ENCODE results near the gene ERBB2. TPM values are rescaled to one million over a fixed set of nuclear protein-coding genes. Genes with fewer than 3 reads are reported as not detected.
A peak's percentile ranks its signal among the peaks of the same experiment; 100 is the strongest.

Gene ERBB2
- total and polyA plus RNA-seq, 12 donors, result 40.3 to 89.1 (median 66.1) TPM

GRCh38 chr17:39753514-39754160, 53.8 kb downstream of the ERBB2 start:
- WGBS, 2 donors, result 6 to 8% methylated on average over 54 to 55 of the region's 55 CpGs
- H3K36me3 ChIP-seq, result no peaks in the 10 kb centered on the region
- TF ChIP-seq CTCF (IDR thresholded peaks at IDR 0.05), result no peak
- H3K4me1 ChIP-seq, result peaks cover 4 to 49% (median 32%) of the 10 kb centered on the region in 9 donors
- peak; percentile 42 to 75 for DNase-seq
- peak overlapping the region; percentile 44 to 95 (median 66) for H3K4me3 ChIP-seq
- H3K9me3 ChIP-seq, result no peaks in the 10 kb centered on the region
- ATAC-seq, result peak; percentile 26 to 64 (median 43)
- H3K27me3 ChIP-seq, result no peaks in the 10 kb centered on the region
- H3K27ac ChIP-seq, result peak overlapping the region; percentile 70 to 99 (median 94)
- intact Hi-C loops (cut with DNase I), result loop anchor here in 9 of 10 donors (1.0 to 10.0 kb wide), 10 partner anchors 23 to 209 kb away; partner anchors contain the start of genes STARD3 (in 2 of the 9), MIEN1 (in 1 of the 9), PNMT (in 1 of the 9) and TCAP (in 1 of the 9)

GRCh38 chr17:39754161-39754957, 54.5 kb downstream of the ERBB2 start:
- TF ChIP-seq CTCF (IDR thresholded peaks at IDR 0.05), result peak; percentile 83 to 99 (median 97)
- ATAC-seq, result peak; percentile 93 to 96 (median 94)

GRCh38 chr17:39754958-39755553, 55.2 kb downstream of the ERBB2 start:
- no peak for TF ChIP-seq CTCF (IDR thresholded peaks at IDR 0.05)
- 30 to 40% methylated on average over 17 to 21 of the region's 21 CpGs for WGBS, 2 donors
- Histone ChIP-seq H3K4me3 (peak overlapping the region; percentile 44 to 95 (median 66)), H3K4me1 (peaks cover 4 to 55% (median 26%) of the 10 kb centered on the region in 9 donors), H3K27ac (peak overlapping the region; percentile 70 to 99 (median 94)), H3K9me3 (no peaks in the 10 kb centered on the region), H3K27me3 (peaks cover 0 to 5% (median 0%) of the 10 kb centered on the region in 7 donors), H3K36me3 (no peaks in the 10 kb centered on the region)
- ATAC-seq (peak in 2 of 8 donors; percentile 5 to 16), DNase-seq (no peak)
- intact Hi-C loops (cut with DNase I), result loop anchor here in 9 of 10 donors (1.0 to 10.0 kb wide), 10 partner anchors 25 to 210 kb away; partner anchors contain the start of genes STARD3 (in 2 of the 9), MIEN1 (in 1 of the 9), PNMT (in 1 of the 9) and TCAP (in 1 of the 9)

More at GRCh38 chr17:39754161-39754957, 54.5 kb downstream of the ERBB2 start:
- 0% methylated on average over 73 to 91 of the region's 91 CpGs for WGBS, 2 donors
- Histone ChIP-seq H3K9me3 (no peaks in the 10 kb centered on the region), H3K27me3 (peaks cover 0 to 3% (median 0%) of the 10 kb centered on the region in 7 donors), H3K27ac (peak overlapping the region; percentile 70 to 99 (median 94)), H3K4me3 (peak overlapping the region; percentile 44 to 95 (median 66)), H3K4me1 (peaks cover 4 to 52% (median 32%) of the 10 kb centered on the region in 9 donors), H3K36me3 (no peaks in the 10 kb centered on the region)
- intact Hi-C loops (cut with DNase I), result loop anchor here in 9 of 10 donors (1.0 to 10.0 kb wide), 10 partner anchors 24 to 210 kb away; partner anchors contain the start of genes STARD3 (in 2 of the 9), MIEN1 (in 1 of the 9), PNMT (in 1 of the 9) and TCAP (in 1 of the 9)
- peak; percentile 90 to 93 for DNase-seq
